H1 (cell line): Measurements from ENCODE around the gene NRP2. TPM values are rescaled to one million over a fixed set of nuclear protein-coding genes. Genes with fewer than 3 reads are reported as not detected.

Experiments
- EGR1 ChIP-seq: IDR thresholded peaks from 2 replicates; pipeline ENCODE4 v1.6.1; 2011; ENCODE audit warnings: low read depth, low read length, borderline replicate concordance
- EP300 ChIP-seq, 2 experiments: IDR thresholded peaks; 1 replicate in 1 of 2; 2 replicates in 1 of 2; pipeline ENCODE4 v1.6.1; 2011 to 2012; ENCODE audit warnings: low read depth in 2 of 2, low read length in 2 of 2, mild to moderate bottlenecking in 2 of 2, borderline replicate concordance in 1 of 2, inconsistent platforms in 1 of 2, moderate library complexity in 1 of 2
- POU5F1 ChIP-seq: IDR thresholded peaks from 2 replicates; pipeline ENCODE4 v1.6.1; 2011; ENCODE audit warnings: low read depth, mild to moderate bottlenecking, low read length, moderate library complexity
- SUZ12 ChIP-seq: fragments of 200-600 bp; sonication (generic); IDR thresholded peaks from 2 replicates; pipeline ENCODE4 v1.6.1; 2012; ENCODE audit warnings: mild to moderate bottlenecking, inconsistent platforms, low read length, moderate library complexity, mixed read lengths
- polyA plus RNA-seq, 7 experiments: library from polyadenylated mRNA; depleted of rRNA in 3 of 7; stranded (reverse) in 5 of 7; unstranded in 2 of 7; fragments of >200 nt in 5 of 7; fragments of 200-250 nt in 2 of 7; gene quantifications; 1 replicate in 5 of 7; 2 replicates in 1 of 7; 4 replicates in 1 of 7; pipeline versions ENCODE4 v1.2.1 to v1.2.3, GENCODE V29; 2011 to 2013; ENCODE audit warnings: missing spikeins in 2 of 7, mixed read lengths in 2 of 7
- total RNA-seq: library from RNA; stranded (reverse); fragmentation: NEBNext Ultra II Directional; extraction: Animal tissue kit (Norgen Biotek cat#: 25700); gene quantifications from 2 replicates; pipeline ENCODE4 v1.2.1, GENCODE V29; 2021

NRP2 gene
- total and polyA plus RNA-seq, 2 of the 8 experiments (the other 6 are each of a cell fraction or from before 2014, with no cell fraction given): 32.0 to 37.8 TPM

DNA sequence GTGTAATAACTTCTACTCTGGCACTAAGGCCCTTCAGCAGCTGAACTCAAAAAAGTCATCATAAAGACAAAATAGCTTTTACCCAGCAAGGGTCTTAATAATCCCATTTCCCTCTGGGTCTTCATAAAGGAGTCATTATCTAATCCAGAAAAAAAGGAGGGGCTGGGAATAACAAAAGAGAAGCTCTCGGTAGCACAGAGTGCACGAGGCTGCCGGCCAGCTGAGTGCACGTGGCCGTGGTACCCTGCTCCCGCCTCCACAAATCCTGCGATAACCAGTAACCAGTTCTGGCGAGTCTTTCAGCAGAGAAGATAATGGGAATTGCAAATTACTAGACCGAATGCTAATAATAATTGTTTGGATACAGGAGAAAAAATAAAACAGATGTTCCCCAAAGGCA lies 7.5 kb downstream of the NRP2 start (continued):
- TF ChIP-seq SUZ12: no peak
- TF ChIP-seq POU5F1: no peak
- TF ChIP-seq EGR1: no peak
- TF ChIP-seq EP300 (IDR thresholded peaks at IDR 0.05; ENCODE audit: borderline replicate concordance in 1 of 2, low read depth in 2 of 2, low read length in 2 of 2): no peak
